B cell (primary cell): ENCODE measurements around the gene HDGFL2. TPM values are rescaled to one million over a fixed set of nuclear protein-coding genes. Genes with fewer than 3 reads are reported as not detected.

Experiments
- ATAC-seq: fragments of 200-7000 bp; cut with Tn5 transposase; one replicate; pipeline ENCODE4 v1.10.0; 2021; ENCODE audit warnings: low read depth, mild to moderate bottlenecking, moderate number of reproducible peaks, moderate library complexity
- CTCF ChIA-PET: fragments of 350-600 bp; sonication (Branson Sonifier 250); formaldehyde crosslinking; loops from one replicate; lab custom pipeline; 2021; ENCODE audit warnings: antibody characterized with exemption, inconsistent platforms; lab: Charles Lee
- POLR2A ChIA-PET: fragments of 350-600 bp; sonication (Branson Sonifier 250); formaldehyde crosslinking; loops from one replicate; lab custom pipeline; 2021; ENCODE audit warnings: antibody characterized with exemption; lab: Charles Lee
- DNase-seq: peaks from one replicate; pipeline ENCODE4 v3.0.0; 2013
- H2AFZ ChIP-seq: 2 replicates; pipeline ENCODE4 v1.6.1; 2012; ENCODE audit warnings: mild to moderate bottlenecking, low read depth, low read length; ENCODE audit not compliant: insufficient read depth, poor library complexity, severe bottlenecking
- H3K27ac ChIP-seq, 2 donors: 1 replicate in 1 of 2; 2 replicates in 1 of 2; pipeline ENCODE4 v1.5.1; 2012 to 2013; ENCODE audit warnings: low read length in 2 of 2, mild to moderate bottlenecking in 2 of 2, moderate library complexity in 1 of 2
- H3K27me3 ChIP-seq, 4 experiments: fragments of 200-600 bp in 1 of 4; sonication (generic) in 1 of 4; replicated peaks in 1 of 4; 1 replicate in 2 of 4; 2 replicates in 2 of 4; pipeline versions ENCODE4 v1.6.1 to v1.7.0; 2013 to 2016; ENCODE audit warnings: low read length in 3 of 4, mild to moderate bottlenecking in 2 of 4, mixed read lengths in 1 of 4, moderate library complexity in 1 of 4; ENCODE audit not compliant: insufficient read depth in 4 of 4, control insufficient read depth in 3 of 4; ENCODE audit errors: control extremely low read depth in 1 of 4
- H3K36me3 ChIP-seq, 2 experiments: replicated peaks in 1 of 2; 1 replicate in 1 of 2; 2 replicates in 1 of 2; pipeline versions ENCODE4 v1.6.1 to v1.7.1; 2013; ENCODE audit warnings: low read length in 1 of 2; ENCODE audit not compliant: insufficient read depth in 2 of 2, control insufficient read depth in 1 of 2; ENCODE audit errors: control extremely low read depth in 1 of 2, extremely low read depth in 1 of 2
- H3K4me1 ChIP-seq, 2 donors: fragments of 200-600 bp in 1 of 2; sonication (generic) in 1 of 2; 1 replicate in 1 of 2; 2 replicates in 1 of 2; pipeline versions ENCODE4 v1.5.1 to v1.6.1; 2013 to 2017; ENCODE audit warnings: low read length in 2 of 2; ENCODE audit not compliant: control insufficient read depth in 2 of 2, insufficient read depth in 2 of 2
- H3K4me2 ChIP-seq: replicated peaks from 2 replicates; pipeline ENCODE3; 2012; ENCODE audit warnings: mild to moderate bottlenecking, low read depth, low read length; ENCODE audit not compliant: poor library complexity, severe bottlenecking
- H3K4me3 ChIP-seq, 5 experiments: fragments of 200-600 bp in 1 of 5; sonication (generic) in 1 of 5; 1 replicate in 3 of 5; 2 replicates in 2 of 5; pipeline versions ENCODE4 v1.5.1 to v1.7.0; 2011 to 2016; ENCODE audit warnings: low read length in 4 of 5, mild to moderate bottlenecking in 4 of 5, low read depth in 2 of 5, control low read depth in 1 of 5, moderate library complexity in 1 of 5; ENCODE audit not compliant: insufficient read depth in 1 of 5; ENCODE audit errors: control extremely low read depth in 1 of 5, extremely low read depth in 1 of 5
- H3K79me2 ChIP-seq: fragments of 200-600 bp; sonication (generic); one replicate; pipeline ENCODE4 v1.6.0; 2016; ENCODE audit warnings: low read length; ENCODE audit not compliant: control insufficient read depth, insufficient read depth
- H3K9ac ChIP-seq: fragments of 200-600 bp; sonication (generic); 2 replicates; pipeline ENCODE4 v1.6.1; 2017; ENCODE audit warnings: mild to moderate bottlenecking, low read length, moderate library complexity
- H3K9me3 ChIP-seq, 3 donors: one replicate each; pipeline versions ENCODE4 v1.6.1 to v1.7.1; 2013; ENCODE audit warnings: low read length in 2 of 3; ENCODE audit not compliant: control insufficient read depth in 2 of 3, insufficient read depth in 1 of 3; ENCODE audit errors: control extremely low read depth in 1 of 3
- H4K20me1 ChIP-seq: 2 replicates; pipeline ENCODE4 v1.6.0; 2012; ENCODE audit warnings: mild to moderate bottlenecking, low read length; ENCODE audit not compliant: insufficient read depth, control insufficient read depth, poor library complexity, severe bottlenecking
- H3K27ac Mint-ChIP-seq: one replicate; pipeline ENCODE4 v1.8.0; 2021; ENCODE audit warnings: mixed read lengths
- H3K27me3 Mint-ChIP-seq: one replicate; pipeline ENCODE4 v1.8.0; 2021; ENCODE audit warnings: mixed read lengths
- H3K4me1 Mint-ChIP-seq: one replicate; pipeline ENCODE4 v1.8.0; 2021; ENCODE audit warnings: mixed read lengths
- H3K4me3 Mint-ChIP-seq: one replicate; pipeline ENCODE4 v1.8.0; 2021; ENCODE audit warnings: mixed read lengths
- H3K9me3 Mint-ChIP-seq: one replicate; pipeline ENCODE4 v1.8.0; 2022; ENCODE audit warnings: mixed read lengths; ENCODE audit not compliant: insufficient read depth
- CTCF ChIP-seq: fragments of 200-600 bp; IDR thresholded peaks from one replicate; pipeline ENCODE4 v1.8.0; 2022; ENCODE audit warnings: antibody characterized with exemption, mild to moderate bottlenecking
- EZH2 ChIP-seq: IDR thresholded peaks from 2 replicates; pipeline ENCODE4 v1.6.1; 2012; ENCODE audit warnings: borderline replicate concordance, low read depth, mild to moderate bottlenecking, moderate library complexity, low read length; ENCODE audit not compliant: insufficient read depth, poor library complexity, severe bottlenecking
- WGBS: methylation state at CpG from one replicate; pipeline ENCODE4 v1.1.5; 2013; ENCODE audit warnings: missing lambda C conversion rate; ENCODE audit not compliant: insufficient coverage; 5-methylcytosine and 5-hydroxymethylcytosine counted together
- intact Hi-C: fragments of 100-400 bp; cut with micrococcal nuclease; formaldehyde crosslinking; loops from one replicate; pipeline ENCODE4 v1.10.0; 2022
- polyA plus RNA-seq: library from polyadenylated mRNA; depleted of rRNA; stranded (reverse); fragments of >200 nt; gene quantifications from 2 replicates; pipeline ENCODE4 v1.2.3, GENCODE V29; 2012
- total RNA-seq, 2 donors: library from RNA; stranded (reverse); fragments of 120-200 nt in 1 of 2; gene quantifications; 1 replicate in 1 of 2; 2 replicates in 1 of 2; pipeline versions ENCODE4 v1.2.3 to v1.2.4, GENCODE V29; 2013 to 2022

HDGFL2 gene
- total and polyA plus RNA-seq, 2 donors (not counting 1 experiment from before 2014, with no cell fraction given): 18.4 to 49.9 TPM

DNA sequence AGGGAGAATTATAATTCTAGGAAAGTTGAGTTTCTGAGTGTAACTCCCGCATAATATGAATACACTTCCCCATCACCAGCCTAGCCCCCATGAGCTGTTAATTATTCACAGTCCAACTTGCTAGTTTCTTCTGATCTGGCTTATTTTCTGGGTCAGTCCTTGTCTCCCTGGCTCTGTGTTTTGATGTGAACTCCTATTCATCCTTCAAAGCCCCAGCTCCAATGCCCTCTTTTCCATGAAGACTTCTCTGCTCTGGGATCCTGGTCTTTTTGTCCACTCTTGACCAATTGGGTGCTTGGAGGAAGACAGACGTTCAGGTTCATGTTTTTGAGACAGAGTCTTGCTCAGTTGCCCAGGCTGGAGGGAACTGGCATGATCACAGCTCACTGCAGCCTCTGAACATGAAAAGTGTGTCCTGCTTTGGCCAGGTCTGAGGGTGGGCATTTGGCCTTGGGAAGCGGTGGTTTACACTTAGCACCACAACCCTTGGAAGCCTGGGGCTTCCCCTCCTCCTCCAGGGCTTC, 67.1 kb downstream of the HDGFL2 start:
- no peak for DNase-seq
- Histone ChIP-seq H3K4me3 (peak overlapping the region in 2 of 5 experiments; percentile 38 to 75), H3K27ac (no peak overlapping the region), H3K79me2 (no peaks in the 10 kb centered on the region), H3K4me2 (peak overlapping the region; percentile 33), H4K20me1 (no peaks in the 10 kb centered on the region), H3K9ac (no peak overlapping the region), H3K4me1 (peaks cover 16 to 19% of the 10 kb centered on the region in 2 donors), H2AFZ (no peak overlapping the region), H3K9me3 (peaks cover 0 to 39% (median 0%) of the 10 kb centered on the region in 3 donors), H3K36me3 (no peaks in the 10 kb centered on the region), H3K27me3 (peaks cover 0 to 34% (median 7%) of the 10 kb centered on the region in 4 experiments)
- CTCF ChIA-PET: interaction anchor here (0.8 to 1.5 kb wide), 3 partner anchors 14 to 97 kb away, joined by 3 to 6 read pairs (median 3); no protein-coding TSS in a partner anchor
- 77% methylated on average over 2 of the region's 3 CpGs for WGBS
- H3K4me3 Mint-ChIP-seq: no peak overlapping the region
- POLR2A ChIA-PET: no interaction called here
- no peak for ATAC-seq
- peaks cover 16% of the 10 kb centered on the region for H3K4me1 Mint-ChIP-seq
- H3K27ac Mint-ChIP-seq: no peak overlapping the region
- TF ChIP-seq CTCF: no peak
- TF ChIP-seq EZH2: no peak
- intact Hi-C loops: no loop called here
- H3K9me3 Mint-ChIP-seq: no peaks in the 10 kb centered on the region
- H3K27me3 Mint-ChIP-seq: peaks cover 13% of the 10 kb centered on the region
